K562 (cell line): ENCODE measurements around the gene CD300LG. TPM values are rescaled to one million over a fixed set of nuclear protein-coding genes. Genes with fewer than 3 reads are reported as not detected.

Experiments used
- ATAC-seq: fragments of 200-7000 bp; cut with Tn5 transposase; 3 replicates; pipeline ENCODE4 v1.9.1; 2020; ENCODE audit warnings: moderate library complexity
- BruUV-seq: library from RNA; stranded (reverse); fragments of 400-500 nt; replicated peaks from 2 replicates; lab custom pipeline; 2021; lab: Mats Ljungman, UMichigan
- CTCF ChIA-PET: fragments of 300-600 bp; formaldehyde crosslinking; extraction: SDS; loops from one replicate; lab custom pipeline; 2021; ENCODE audit warnings: low intra/inter-chr PET ratio; lab: Yijun Ruan, JAX
- POLR2A ChIA-PET: fragments of 300-600, 350-650 bp; sonication (Branson Sonifier 250); formaldehyde crosslinking; extraction: SDS; loops from one replicate; lab custom pipeline; 2021; ENCODE audit warnings: antibody characterized with exemption, inconsistent platforms; lab: Yijun Ruan, JAX
- DNase-seq, 4 experiments: peaks; one replicate each; pipeline versions ENCODE4 v3.0.0 to v3.0.0-alpha.2; 2011 to 2018; ENCODE audit warnings: low spot score in 3 of 4, mixed read lengths in 3 of 4; ENCODE audit errors: extremely low read depth in 1 of 4
- FAIRE-seq: peaks from 2 replicates; lab custom pipeline; 2011; peaks lifted over from hg19 to GRCh38; lab: Jason Lieb, UNC
- H2AFZ ChIP-seq: 2 replicates; pipeline ENCODE4 v1.6.0; 2011; ENCODE audit warnings: low read depth, low read length, control low read depth, inconsistent platforms
- H3K27ac ChIP-seq: fragments of 200-600 bp; 3 replicates; pipeline ENCODE4 v1.8.0; 2011; ENCODE audit warnings: low read depth, mild to moderate bottlenecking, control low read depth, inconsistent platforms, low read length, moderate library complexity, mixed read lengths; ENCODE audit errors: extremely low read depth
- H3K27me3 ChIP-seq, 2 experiments: fragments of 300-600 bp in 1 of 2; 2 replicates in 1 of 2; 3 replicates in 1 of 2; pipeline versions ENCODE4 v1.6.0 to v1.8.0; 2011; ENCODE audit warnings: inconsistent platforms in 2 of 2, low read length in 2 of 2, mild to moderate bottlenecking in 1 of 2, mixed read lengths in 1 of 2, moderate library complexity in 1 of 2; ENCODE audit not compliant: control insufficient read depth in 2 of 2, insufficient read depth in 2 of 2
- H3K36me3 ChIP-seq: fragments of 300-600 bp; 3 replicates; pipeline ENCODE4 v1.8.0; 2011; ENCODE audit warnings: mild to moderate bottlenecking, low read length, inconsistent platforms; ENCODE audit not compliant: control insufficient read depth, insufficient read depth
- H3K4me1 ChIP-seq, 2 experiments: fragments of 200-600 bp in 1 of 2; replicated peaks in 1 of 2; 2 replicates in 1 of 2; 3 replicates in 1 of 2; pipeline versions ENCODE4 v1.5.1 to v1.8.0; 2011; ENCODE audit warnings: inconsistent platforms in 2 of 2, low read length in 2 of 2, mild to moderate bottlenecking in 1 of 2, mixed read lengths in 1 of 2, moderate library complexity in 1 of 2; ENCODE audit not compliant: control insufficient read depth in 2 of 2, insufficient read depth in 2 of 2
- H3K4me2 ChIP-seq: 2 replicates; pipeline ENCODE4 v1.6.1; 2011; ENCODE audit warnings: low read length, control low read depth, inconsistent platforms, mixed read lengths; ENCODE audit not compliant: insufficient read depth
- H3K4me3 ChIP-seq: fragments of 200-600 bp; sonication (generic), shearing (Covaris generic); 2 replicates; pipeline ENCODE4 v1.5.1; 2016; ENCODE audit warnings: control low read depth, inconsistent platforms
- H3K79me2 ChIP-seq: fragments of 200-600 bp; 3 replicates; pipeline ENCODE4 v1.8.0; 2011; ENCODE audit warnings: low read length, inconsistent platforms; ENCODE audit not compliant: control insufficient read depth, insufficient read depth
- H3K9ac ChIP-seq, 2 experiments: 2 replicates each; pipeline versions ENCODE4 v1.6.0 to v1.6.1; 2011; ENCODE audit warnings: low read depth in 2 of 2, low read length in 2 of 2, control low read depth in 1 of 2, inconsistent platforms in 1 of 2, mild to moderate bottlenecking in 1 of 2, mixed read lengths in 1 of 2; ENCODE audit not compliant: insufficient read depth in 1 of 2
- H3K9me1 ChIP-seq: one replicate; pipeline ENCODE4 v1.6.0; 2011; ENCODE audit warnings: inconsistent platforms, mild to moderate bottlenecking, low read length, moderate library complexity; ENCODE audit not compliant: control insufficient read depth, insufficient read depth
- H3K9me3 ChIP-seq: replicated peaks from 2 replicates; pipeline ENCODE4 v1.5.1; 2011; ENCODE audit warnings: low read depth, low read length, inconsistent platforms; ENCODE audit not compliant: control insufficient read depth, insufficient read depth
- H4K20me1 ChIP-seq: replicated peaks from 2 replicates; pipeline ENCODE4 v1.6.1; 2011; ENCODE audit warnings: low read length, inconsistent platforms, mixed read lengths; ENCODE audit not compliant: control insufficient read depth, insufficient read depth
- EWSR1 ChIP-seq: fragments of 450-650 bp; IDR thresholded peaks from 2 replicates; pipeline ENCODE4 v1.6.1; 2018; ENCODE audit warnings: borderline replicate concordance, mild to moderate bottlenecking, low read depth, moderate library complexity; ENCODE audit not compliant: partially characterized antibody
- IRF1 ChIP-seq: sonication (generic); formaldehyde crosslinking; IDR thresholded peaks from 2 replicates; pipeline ENCODE4 v1.8.0; 2022; ENCODE audit warnings: missing genetic modification reagents, mild to moderate bottlenecking, borderline replicate concordance
- KLF10 ChIP-seq: fragments of 250-450 bp; sonication (Bioruptor Pico); IDR thresholded peaks from 2 replicates; pipeline ENCODE4 v1.6.1; 2021; ENCODE audit warnings: matching md5 sums
- MYBL2 ChIP-seq, 2 experiments: fragments of 450-650 bp in 1 of 2; sonication (generic) in 1 of 2; formaldehyde crosslinking in 1 of 2; IDR thresholded peaks; 2 replicates each; pipeline versions ENCODE4 v1.6.1 to v1.8.1; 2017 to 2022; ENCODE audit warnings: borderline replicate concordance in 1 of 2, inconsistent platforms in 1 of 2, low read depth in 1 of 2, mild to moderate bottlenecking in 1 of 2, missing genetic modification reagents in 1 of 2, moderate library complexity in 1 of 2
- NBN ChIP-seq: fragments of 450-650 bp; IDR thresholded peaks from 2 replicates; pipeline ENCODE4 v1.6.1; 2016; ENCODE audit warnings: low read depth, mild to moderate bottlenecking
- POLR2G ChIP-seq: fragments of 200-400 bp; formaldehyde crosslinking; IDR thresholded peaks from 2 replicates; pipeline ENCODE4 v1.6.1; 2017; ENCODE audit warnings: low read depth, mild to moderate bottlenecking, antibody characterized with exemption, low read length, moderate library complexity
- RBM34 ChIP-seq: fragments of 200-400 bp; formaldehyde crosslinking; IDR thresholded peaks from 2 replicates; pipeline ENCODE4 v1.6.1; 2018; ENCODE audit warnings: low read length, borderline replicate concordance; ENCODE audit not compliant: insufficient read depth
- TAF9B ChIP-seq: fragments of 450-650 bp; IDR thresholded peaks from 2 replicates; pipeline ENCODE4 v1.6.1; 2018; ENCODE audit warnings: mild to moderate bottlenecking; ENCODE audit not compliant: partially characterized antibody
- ZKSCAN3 ChIP-seq: fragments of 250-450 bp; sonication (Bioruptor Pico); IDR thresholded peaks from 2 replicates; pipeline ENCODE4 v1.4.0; 2020
- ZNF699 ChIP-seq: fragments of 250-450 bp; sonication (Bioruptor Pico); IDR thresholded peaks from 2 replicates; pipeline ENCODE4 v1.8.0; 2021; ENCODE audit warnings: mild to moderate bottlenecking, moderate library complexity; ENCODE audit not compliant: insufficient replicate concordance
- WGBS: fragments of 100-300 bp; shearing (Covaris generic); methylation state at CpG from one replicate; pipeline ENCODE4 v1.1.6; 2016; ENCODE audit warnings: low coverage, mixed read lengths; ENCODE audit not compliant: insufficient coverage; ENCODE audit errors: missing lambda C conversion rate; 5-methylcytosine and 5-hydroxymethylcytosine counted together
- in situ Hi-C: fragments of 300-500 bp; cut with MboI; formaldehyde crosslinking; loops from 4 replicates; pipeline ENCODE4 v1.15.0; 2018; ENCODE audit warnings: inconsistent platforms, mixed read lengths
- intact Hi-C: fragments of 100-400 bp; cut with micrococcal nuclease; formaldehyde crosslinking; loops from 2 replicates; pipeline ENCODE4 v1.14.2; 2022
- polyA plus RNA-seq, 8 experiments: library from polyadenylated mRNA; depleted of rRNA in 4 of 8; stranded (reverse) in 5 of 8; unstranded in 3 of 8; fragments of >200 nt; fragmentation: Nextera tagmentation in 2 of 8; fragmentation: Illumina TruSeq in 1 of 8; extraction: Ambion mirVana in 2 of 8; extraction: Trizol in 1 of 8; gene quantifications; 2 replicates each; pipeline versions ENCODE4 v1.2.1 to v1.2.3, GENCODE V29; 2011 to 2014; ENCODE audit warnings: inconsistent platforms in 1 of 8, missing spikeins in 1 of 8
- total RNA-seq, 7 experiments: library from RNA; depleted of rRNA in 6 of 7; stranded (reverse); fragments of >200 nt in 6 of 7; fragmentation: Illumina TruSeq in 2 of 7; extraction: Trizol in 2 of 7; gene quantifications; 2 replicates each; pipeline versions ENCODE4 v1.2.1 to v1.2.3, GENCODE V29; 2011 to 2021; ENCODE audit warnings: low replicate concordance in 1 of 7
- TF ChIP-seq, protein P1 (sequence below): fragments of 450-650 bp; formaldehyde crosslinking; IDR thresholded peaks from 2 replicates; pipeline ENCODE4 v1.4.0; 2020; ENCODE audit warnings: mild to moderate bottlenecking, moderate library complexity

Gene CD300LG
- total and polyA plus RNA-seq, 9 of the 15 experiments (the other 6 are each of a cell fraction or from before 2014, with no cell fraction given), result not detected

DNA sequence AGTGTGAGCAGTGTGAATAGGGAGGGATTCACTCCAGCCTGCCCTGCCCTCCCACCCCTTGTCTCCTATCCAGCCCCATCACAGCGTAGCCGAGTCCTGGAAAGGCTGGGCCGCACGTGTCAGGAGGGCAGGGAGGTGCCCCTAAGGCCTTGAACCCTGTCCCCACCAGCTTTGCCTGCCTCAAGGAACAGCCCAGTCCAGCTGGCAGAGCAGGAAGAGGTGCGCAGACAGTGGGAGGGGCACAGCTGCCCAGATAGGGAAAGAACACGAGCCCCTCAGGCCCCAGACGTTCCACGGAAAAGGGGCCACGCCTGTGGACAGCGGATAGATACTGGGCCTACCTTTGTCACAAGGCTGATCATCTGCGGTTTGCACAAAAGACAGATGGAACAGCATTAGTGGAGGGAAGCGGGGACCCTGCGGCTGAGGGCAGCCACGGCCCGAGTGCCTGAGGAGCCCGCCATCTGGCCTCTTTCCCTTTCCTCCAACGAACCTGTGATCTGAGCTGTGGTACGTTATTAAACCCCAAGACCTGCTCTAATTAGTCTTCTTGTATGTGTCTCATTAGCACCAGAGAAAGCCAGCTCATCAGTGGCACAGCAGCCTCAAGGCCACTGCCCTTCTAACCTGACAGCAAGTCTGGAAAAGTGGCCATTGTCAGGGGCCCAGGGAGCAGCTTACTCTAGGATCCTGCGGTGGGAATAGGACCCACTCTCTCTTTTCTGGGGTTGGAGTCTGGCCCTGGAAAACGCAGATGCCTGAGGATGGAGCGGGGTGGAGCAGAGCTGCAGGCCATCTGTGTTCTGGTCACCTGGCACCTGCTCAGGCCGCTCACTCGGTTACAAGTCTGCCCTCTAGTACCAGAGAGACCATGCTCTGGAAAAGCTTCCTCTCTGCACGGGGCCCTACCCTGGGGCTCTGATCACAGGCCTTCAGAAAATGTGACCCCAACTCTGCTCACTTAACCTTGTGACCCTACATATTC is 30.3 kb upstream of the CD300LG start:
- Histone ChIP-seq H4K20me1 (no peaks in the 10 kb centered on the region), H3K9ac (no peak overlapping the region), H3K4me1 (peaks cover 0 to 3% of the 10 kb centered on the region in 2 experiments; a peak in 1 of 5 replicates), H3K9me1 (no peaks in the 10 kb centered on the region), H3K79me2 (no peaks in the 10 kb centered on the region), H3K27ac (no peak overlapping the region), H3K27me3 (0 out of 5 replicates have a peak, but pooled peaks cover 0 to 9% of the 10 kb centered on the region in 2 experiments), H3K36me3 (no peaks in the 10 kb centered on the region), H3K4me3 (no peak overlapping the region), H2AFZ (no peak overlapping the region), H3K9me3 (no peaks in the 10 kb centered on the region), H3K4me2 (no peak overlapping the region)
- ChIA-PET CTCF (no interaction called here), POLR2A (interaction anchor here (0.6 to 3.5 kb wide), 5 partner anchors 11 to 280 kb away, joined by 3 to 32 read pairs (median 3); partner anchors contain the start of gene CFAP97D1)
- WGBS, result 51% methylated on average over 23 of the region's 24 CpGs
- in situ Hi-C loops, result no loop called here
- ATAC-seq, result no peak
- 0 out of 2 replicates have a peak, but pooled peaks have one; percentile 21 for TF ChIP-seq POLR2G
- TF ChIP-seq RBM34, result no peak
- no peak for DNase-seq
- intact Hi-C loops, result no loop called here
- no TSS peak for BruUV-seq
- FAIRE-seq, result no peak

DNA sequence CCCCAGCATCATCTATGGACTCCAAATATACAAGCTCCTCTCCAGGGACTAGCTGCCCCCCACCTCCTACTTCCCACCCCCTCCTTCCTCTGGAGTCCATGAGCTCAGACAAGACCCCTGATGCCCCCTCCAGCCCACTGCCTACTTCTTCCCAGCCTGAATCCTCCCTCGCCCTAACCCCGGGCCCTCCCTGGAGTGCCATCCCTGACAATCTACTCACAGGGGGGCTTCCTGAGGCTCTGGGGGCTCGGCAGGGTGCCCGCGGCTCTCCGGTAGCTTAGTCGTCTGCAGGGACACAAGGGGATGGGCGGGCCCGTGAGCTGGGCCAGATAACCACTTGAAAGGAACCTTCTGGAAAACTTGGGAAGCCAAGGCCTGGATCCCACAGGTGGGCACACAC is 29.1 kb upstream of the CD300LG start:
- Histone ChIP-seq H4K20me1 (no peaks in the 10 kb centered on the region), H3K79me2 (no peaks in the 10 kb centered on the region), H3K9ac (no peak overlapping the region), H3K9me1 (no peaks in the 10 kb centered on the region), H3K27ac (no peak overlapping the region), H3K36me3 (no peaks in the 10 kb centered on the region), H3K27me3 (0 out of 5 replicates have a peak, but pooled peaks cover 0 to 9% of the 10 kb centered on the region in 2 experiments), H3K9me3 (no peaks in the 10 kb centered on the region), H3K4me3 (no peak overlapping the region), H3K4me2 (no peak overlapping the region), H2AFZ (no peak overlapping the region), H3K4me1 (peaks cover 0 to 3% of the 10 kb centered on the region in 2 experiments; a peak in 1 of 5 replicates)
- ChIA-PET CTCF (no interaction called here), POLR2A (interaction anchor here (1.3 to 3.5 kb wide), 2 partner anchors 10 to 17 kb away, joined by 3 to 32 read pairs; no protein-coding TSS in a partner anchor)
- WGBS, result 52% methylated on average over 9 of the region's 9 CpGs
- intact Hi-C loops (no loop called here), in situ Hi-C loops (no loop called here)
- DNase-seq (no peak), FAIRE-seq (no peak), ATAC-seq (no peak)
- BruUV-seq, result no TSS peak
- TF ChIP-seq IRF1 (CRISPR knock-in tag) (no peak), EWSR1 (no peak), MYBL2 (IDR thresholded peaks at IDR 0.05; ENCODE audit: low read depth) (no peak), MYBL2 (CRISPR knock-in tag; IDR thresholded peaks at IDR 0.05; ENCODE audit: borderline replicate concordance) (no peak), ZNF699 (no peak), ZKSCAN3 (CRISPR knock-in tag) (no peak), TAF9B (no peak), NBN (no peak), KLF10 (CRISPR knock-in tag) (no peak)
- TF ChIP-seq, protein P1, sequence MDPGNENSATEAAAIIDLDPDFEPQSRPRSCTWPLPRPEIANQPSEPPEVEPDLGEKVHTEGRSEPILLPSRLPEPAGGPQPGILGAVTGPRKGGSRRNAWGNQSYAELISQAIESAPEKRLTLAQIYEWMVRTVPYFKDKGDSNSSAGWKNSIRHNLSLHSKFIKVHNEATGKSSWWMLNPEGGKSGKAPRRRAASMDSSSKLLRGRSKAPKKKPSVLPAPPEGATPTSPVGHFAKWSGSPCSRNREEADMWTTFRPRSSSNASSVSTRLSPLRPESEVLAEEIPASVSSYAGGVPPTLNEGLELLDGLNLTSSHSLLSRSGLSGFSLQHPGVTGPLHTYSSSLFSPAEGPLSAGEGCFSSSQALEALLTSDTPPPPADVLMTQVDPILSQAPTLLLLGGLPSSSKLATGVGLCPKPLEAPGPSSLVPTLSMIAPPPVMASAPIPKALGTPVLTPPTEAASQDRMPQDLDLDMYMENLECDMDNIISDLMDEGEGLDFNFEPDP (CRISPR knock-in tag), result no peak
